ENCODE measurements around the gene RASA3. TPM values are rescaled to one million over a fixed set of nuclear protein-coding genes. Genes with fewer than 3 reads are reported as not detected.

The RASA3 gene
- total RNA-seq, 1 donor from 2014 or later, result 2.9 TPM

GRCh38 chr13:114152285-114152645, 19.8 kb upstream of the RASA3 start:
- no peak overlapping the region for H3K9ac ChIP-seq
- H3K27me3 Mint-ChIP-seq (ENCODE audit: insufficient read depth, low read depth), result peaks cover 14% of the 10 kb centered on the region
- TF ChIP-seq EZH2phosphoT487 (IDR thresholded peaks at IDR 0.05) (no peak), CTCF (IDR thresholded peaks at IDR 0.05) (no peak), EZH2 (IDR thresholded peaks at IDR 0.05) (no peak)
- H3F3A ChIP-seq (ENCODE audit: low read depth), result no peaks in the 10 kb centered on the region
- no peak overlapping the region for H3K4me2 ChIP-seq
- no peaks in the 10 kb centered on the region for H3K36me3 ChIP-seq
- no peaks in the 10 kb centered on the region for H3K9me3 ChIP-seq (ENCODE audit: low read depth)
- H3K27ac Mint-ChIP-seq, result peak overlapping the region; percentile 46
- no peak for DNase-seq (ENCODE audit: low spot score)
- H3K79me2 ChIP-seq (ENCODE audit: low read depth), result no peaks in the 10 kb centered on the region
- no peaks in the 10 kb centered on the region for H3K36me3 Mint-ChIP-seq
- H2AFZ ChIP-seq (replicated peaks), result no peak overlapping the region
- H4K20me1 ChIP-seq (ENCODE audit: low read depth), result no peaks in the 10 kb centered on the region
- H3K27ac ChIP-seq, result no peak overlapping the region
- H3K4me3 ChIP-seq, result no peak overlapping the region
- peaks cover 6% of the 10 kb centered on the region for H3K4me1 ChIP-seq
- no peak overlapping the region for H3K4me3 Mint-ChIP-seq
- no peaks in the 10 kb centered on the region for H3K27me3 ChIP-seq
- H3K4me1 Mint-ChIP-seq, result peaks cover 34% of the 10 kb centered on the region
- no peaks in the 10 kb centered on the region for H3K9me3 Mint-ChIP-seq

- H3K4me1 Mint-ChIP-seq, result peaks cover 35% of the 10 kb centered on the region
- H3K9me3 Mint-ChIP-seq, result no peaks in the 10 kb centered on the region
- no peak overlapping the region for H3K27ac ChIP-seq
- no peak overlapping the region for H3K4me3 ChIP-seq
- H3K27ac Mint-ChIP-seq, result peak overlapping the region; percentile 50
- no peak overlapping the region for H3K4me2 ChIP-seq
- H3K4me1 ChIP-seq, result peaks cover 6% of the 10 kb centered on the region
- H3K79me2 ChIP-seq (ENCODE audit: low read depth), result no peaks in the 10 kb centered on the region
- no peaks in the 10 kb centered on the region for H4K20me1 ChIP-seq (ENCODE audit: low read depth)
- no peak for DNase-seq (ENCODE audit: low spot score)
- no peak overlapping the region for H3K4me3 Mint-ChIP-seq
- no peaks in the 10 kb centered on the region for H3F3A ChIP-seq (ENCODE audit: low read depth)
- H3K9ac ChIP-seq, result no peak overlapping the region
- H3K36me3 Mint-ChIP-seq, result no peaks in the 10 kb centered on the region
- no peaks in the 10 kb centered on the region for H3K36me3 ChIP-seq
- H3K27me3 Mint-ChIP-seq (ENCODE audit: insufficient read depth, low read depth), result peaks cover 13% of the 10 kb centered on the region
- H2AFZ ChIP-seq (replicated peaks), result no peak overlapping the region
- TF ChIP-seq CTCF (IDR thresholded peaks at IDR 0.05) (no peak), EZH2 (IDR thresholded peaks at IDR 0.05) (no peak), EZH2phosphoT487 (IDR thresholded peaks at IDR 0.05) (no peak)
- no peaks in the 10 kb centered on the region for H3K27me3 ChIP-seq
- no peaks in the 10 kb centered on the region for H3K9me3 ChIP-seq (ENCODE audit: low read depth)
Measured at GRCh38 chr13:114151565-114152284, 19.3 kb upstream of the RASA3 start.

- H3K27ac ChIP-seq, result no peak overlapping the region
Measured at GRCh38 chr13:114151031-114151430, 18.6 kb upstream of the RASA3 start.

More at GRCh38 chr13:114151031-114151430, 18.6 kb upstream of the RASA3 start:
- Mint-ChIP-seq H3K4me1 (peaks cover 36% of the 10 kb centered on the region), H3K9me3 (no peaks in the 10 kb centered on the region), H3K27me3 (ENCODE audit: insufficient read depth, low read depth) (peaks cover 10% of the 10 kb centered on the region), H3K36me3 (no peaks in the 10 kb centered on the region), H3K4me3 (no peak overlapping the region), H3K27ac (peak overlapping the region; percentile 50)
- no peak overlapping the region for H2AFZ ChIP-seq (replicated peaks)
- DNase-seq (ENCODE audit: low spot score), result no peak
- no peak overlapping the region for H3K9ac ChIP-seq
- H3K9me3 ChIP-seq (ENCODE audit: low read depth), result no peaks in the 10 kb centered on the region
- peaks cover 6% of the 10 kb centered on the region for H3K4me1 ChIP-seq
- no peaks in the 10 kb centered on the region for H3K36me3 ChIP-seq
- no peak overlapping the region for H3K4me2 ChIP-seq
- no peaks in the 10 kb centered on the region for H4K20me1 ChIP-seq (ENCODE audit: low read depth)
- H3K79me2 ChIP-seq (ENCODE audit: low read depth), result no peaks in the 10 kb centered on the region
- TF ChIP-seq EZH2phosphoT487 (IDR thresholded peaks at IDR 0.05) (no peak), EZH2 (IDR thresholded peaks at IDR 0.05) (no peak), CTCF (IDR thresholded peaks at IDR 0.05) (no peak)
- H3K4me3 ChIP-seq, result no peak overlapping the region
- no peaks in the 10 kb centered on the region for H3F3A ChIP-seq (ENCODE audit: low read depth)
- H3K27me3 ChIP-seq, result no peaks in the 10 kb centered on the region

All from neural progenitor cell (in vitro differentiated cells).